HG02798 (cell line): ENCODE results near the gene CACHD1.

Experiments used
- ATAC-seq: cut with Tn5 transposase; IDR thresholded peaks from one replicate; pipeline ENCODE4 v1.9.1; 2021; ENCODE audit warnings: mild to moderate bottlenecking; ENCODE audit not compliant: unreplicated experiment, poor library complexity

Gene CACHD1

DNA sequence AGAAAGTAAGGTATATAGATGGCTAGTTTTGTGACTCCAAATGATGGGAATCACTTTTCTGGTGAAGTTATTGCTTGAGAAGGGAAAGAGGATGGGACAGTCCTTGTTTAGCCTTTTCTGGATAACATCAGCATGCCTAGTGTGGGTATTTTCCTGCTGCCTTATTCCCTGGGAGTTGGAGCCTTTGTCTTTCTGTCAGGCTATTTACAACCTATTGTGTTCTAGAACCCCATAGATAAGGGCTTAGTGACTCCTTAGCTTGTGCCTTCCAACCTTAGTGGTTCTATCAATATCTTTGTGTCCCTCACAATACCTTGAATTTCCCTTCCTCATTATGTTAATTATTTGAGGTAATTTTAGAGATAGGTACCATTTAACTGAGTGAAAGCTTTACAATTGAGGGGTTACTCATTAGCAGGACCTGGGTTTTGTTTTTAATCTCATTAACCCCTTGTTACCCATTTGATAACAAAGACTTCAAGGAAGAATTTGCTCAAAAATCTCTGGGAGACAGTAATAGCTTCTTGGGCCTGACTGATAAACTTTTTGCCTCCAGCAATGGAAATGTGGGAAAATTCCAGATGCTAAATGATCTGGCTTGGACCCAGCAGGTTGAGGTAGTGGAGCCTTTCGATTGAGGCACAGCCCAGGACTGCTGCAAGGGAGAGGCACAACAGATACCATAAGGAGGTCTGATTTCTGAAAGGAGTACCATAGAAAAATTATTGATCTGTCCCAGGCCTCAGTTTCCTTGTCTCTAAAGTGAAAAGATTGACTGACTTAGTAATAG is 49.0 kb downstream of the CACHD1 start:
- no peak for ATAC-seq

DNA sequence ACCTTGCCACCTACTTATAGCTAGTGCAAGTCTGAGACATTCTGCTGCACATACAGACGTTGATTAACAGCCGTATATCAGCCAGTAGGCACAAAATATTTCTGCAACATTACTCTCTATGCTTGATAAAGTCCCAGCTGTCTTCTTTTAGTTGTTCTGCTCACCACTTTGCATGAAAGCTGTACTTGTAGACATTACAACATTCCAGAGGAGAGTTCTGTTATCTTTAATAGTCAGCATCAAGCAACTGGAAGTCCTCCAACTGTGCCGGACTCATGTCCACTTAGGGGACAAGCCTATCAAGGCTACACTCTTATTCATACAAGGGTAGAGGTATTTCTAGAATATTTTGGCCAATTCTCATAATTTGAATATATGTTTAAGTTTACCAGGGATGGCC is 50.0 kb downstream of the CACHD1 start:
- no peak for ATAC-seq

DNA sequence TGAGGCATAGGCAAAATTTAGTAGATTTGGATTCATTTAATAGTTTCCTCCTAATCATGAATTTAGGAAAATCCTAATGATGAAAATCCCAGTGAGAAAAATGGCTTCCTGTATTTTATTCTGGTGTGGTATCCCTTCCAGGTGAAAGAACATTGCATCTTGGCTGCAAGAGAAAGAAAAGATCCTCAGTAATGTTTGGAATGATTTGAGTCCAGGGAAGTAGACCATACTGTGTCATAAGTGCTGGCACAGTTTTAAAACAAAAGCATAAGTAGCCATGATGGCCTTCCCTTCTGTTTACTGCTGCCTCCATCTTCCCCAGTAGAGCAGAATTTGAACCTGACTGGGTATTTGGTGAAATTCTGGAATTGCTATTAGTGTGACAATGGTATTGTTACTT is 52.8 kb downstream of the CACHD1 start:
- no peak for ATAC-seq

- ATAC-seq = no peak
Observed at GRCh38 chr1:64523413-64524337, 53.7 kb downstream of the CACHD1 start.

GRCh38 chr1:64524614-64525013 is 54.7 kb downstream of the CACHD1 start:
- ATAC-seq = no peak

GRCh38 chr1:64525116-64525686 is 55.3 kb downstream of the CACHD1 start:
- no peak for ATAC-seq

DNA sequence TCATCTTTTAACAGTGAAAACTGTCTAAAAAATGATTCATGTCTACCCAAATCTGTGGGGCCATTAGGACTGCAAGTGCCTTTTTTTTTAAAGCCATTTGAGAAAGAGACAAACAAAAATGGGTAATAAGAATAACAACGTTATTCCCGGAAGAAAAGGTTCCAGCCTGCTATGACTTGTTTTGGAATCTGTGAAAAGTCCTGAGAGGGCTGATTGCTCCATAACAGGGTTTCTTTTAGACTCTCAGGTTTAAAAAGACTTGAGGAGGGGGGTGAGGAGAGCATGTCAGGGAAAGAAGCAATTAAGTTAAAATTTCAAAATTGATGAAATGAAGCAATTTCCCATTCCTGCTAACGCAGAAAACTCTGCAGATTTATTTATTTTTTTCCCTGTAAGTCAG is 56.4 kb downstream of the CACHD1 start:
- no peak for ATAC-seq

DNA sequence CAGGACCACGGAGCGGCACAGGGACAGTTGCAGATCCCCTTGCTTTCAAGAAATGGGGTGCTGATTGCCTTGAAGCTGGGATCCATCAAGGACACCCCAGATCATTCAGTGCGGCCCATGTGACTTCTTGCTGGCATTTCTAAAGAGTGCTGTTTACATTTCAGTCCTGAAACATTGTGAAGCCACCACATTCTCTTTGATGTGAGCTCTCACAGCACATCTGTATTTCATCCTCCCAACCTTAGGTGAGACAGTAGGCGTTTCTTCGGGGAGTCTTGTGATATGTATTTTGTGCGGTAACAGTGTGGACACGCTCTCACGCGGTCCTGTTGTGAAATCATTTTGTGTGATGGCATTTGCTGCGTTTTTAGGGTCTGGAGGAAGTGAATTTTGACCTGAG is 57.2 kb downstream of the CACHD1 start:
- ATAC-seq = no peak

DNA sequence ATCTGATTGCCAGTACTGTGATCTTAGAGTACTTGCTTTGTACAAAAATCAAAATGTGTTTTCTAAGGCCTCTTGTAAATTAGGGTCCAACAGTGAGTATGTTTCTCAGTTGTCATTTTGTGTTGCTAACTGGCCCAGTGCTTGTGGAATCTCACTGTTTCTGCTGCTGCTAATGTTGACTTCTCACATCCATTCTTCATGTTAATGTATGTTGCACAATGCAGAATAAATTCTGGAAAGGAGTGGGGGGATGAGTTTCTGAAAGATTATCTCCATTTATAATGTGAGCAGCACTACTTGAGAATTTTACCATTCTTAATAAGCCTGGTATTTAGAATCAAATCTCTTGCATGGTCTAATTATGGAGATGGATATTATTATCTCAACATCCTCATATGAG is 57.9 kb downstream of the CACHD1 start:
- ATAC-seq = no peak

DNA sequence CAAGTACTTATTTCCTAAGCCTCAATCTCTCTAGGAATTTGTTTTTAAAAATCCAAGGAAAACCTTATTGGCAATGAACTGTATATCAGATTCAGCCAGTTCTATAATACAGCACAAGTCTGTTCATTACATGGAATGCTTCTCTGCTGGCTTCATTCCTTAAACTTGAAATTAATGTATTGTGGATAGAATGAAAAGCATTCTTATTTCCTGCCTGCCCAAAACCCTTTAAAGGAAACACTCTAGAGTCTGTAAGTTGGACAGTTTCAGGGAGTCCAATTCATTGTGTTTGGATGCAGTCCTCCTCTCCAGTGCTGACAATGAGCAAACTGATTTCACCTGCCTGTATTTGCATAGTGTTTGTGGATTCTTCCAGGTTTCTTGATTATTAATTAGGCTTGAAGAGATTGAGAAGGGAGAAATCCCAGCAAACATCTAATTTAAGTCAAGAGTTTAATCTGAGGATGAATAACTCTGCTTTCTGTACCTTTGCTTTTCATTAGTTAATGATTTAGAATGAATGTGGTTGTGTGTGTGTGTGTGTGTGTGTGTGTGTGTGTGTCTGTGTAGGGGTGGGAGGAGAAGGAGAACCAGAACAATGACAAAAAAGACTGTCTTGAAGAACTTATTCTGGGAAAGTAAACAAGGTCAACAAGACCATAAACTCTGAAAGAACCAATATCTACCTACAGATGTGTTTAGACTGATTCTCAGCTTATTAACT is 61.2 kb downstream of the CACHD1 start:
- ATAC-seq = no peak

- ATAC-seq = no peak
Observed at GRCh38 chr1:64532646-64533045, 62.7 kb downstream of the CACHD1 start.

- no peak for ATAC-seq
Observed at GRCh38 chr1:64535938-64536835, 66.3 kb downstream of the CACHD1 start.

DNA sequence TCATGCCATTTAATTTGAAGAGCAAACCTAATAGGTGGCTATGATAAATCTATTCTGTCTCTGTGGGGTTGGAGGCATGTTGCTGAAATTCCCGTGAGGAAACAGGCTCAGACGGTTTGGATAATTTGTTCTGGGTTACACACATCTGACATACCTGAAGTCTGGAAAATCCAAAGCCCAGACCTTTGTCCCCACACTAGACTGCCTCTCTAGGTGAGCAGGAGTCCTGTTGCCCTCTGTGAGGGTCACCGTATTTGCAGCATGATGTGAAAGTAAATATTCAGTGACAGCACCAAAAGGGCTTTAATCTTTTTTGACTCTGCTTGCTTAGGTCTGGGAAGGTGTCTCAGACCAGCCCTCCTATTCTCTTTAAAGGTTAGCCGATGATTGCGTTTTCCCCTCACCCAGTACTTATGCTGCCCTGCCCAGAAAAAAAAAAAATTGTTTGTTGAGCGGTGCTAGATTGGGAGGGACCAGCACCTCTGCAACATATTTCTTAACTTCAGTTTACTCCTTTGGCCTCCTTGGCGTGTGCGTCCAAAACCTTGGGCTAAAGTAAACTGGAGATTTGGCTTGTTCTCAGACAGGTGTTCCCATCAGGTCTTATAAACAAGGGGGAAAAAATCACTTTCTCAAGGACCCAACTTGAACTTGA is 67.0 kb downstream of the CACHD1 start:
- ATAC-seq = no peak

GRCh38 chr1:64537942-64538341 is 68.0 kb downstream of the CACHD1 start:
- no peak for ATAC-seq

DNA sequence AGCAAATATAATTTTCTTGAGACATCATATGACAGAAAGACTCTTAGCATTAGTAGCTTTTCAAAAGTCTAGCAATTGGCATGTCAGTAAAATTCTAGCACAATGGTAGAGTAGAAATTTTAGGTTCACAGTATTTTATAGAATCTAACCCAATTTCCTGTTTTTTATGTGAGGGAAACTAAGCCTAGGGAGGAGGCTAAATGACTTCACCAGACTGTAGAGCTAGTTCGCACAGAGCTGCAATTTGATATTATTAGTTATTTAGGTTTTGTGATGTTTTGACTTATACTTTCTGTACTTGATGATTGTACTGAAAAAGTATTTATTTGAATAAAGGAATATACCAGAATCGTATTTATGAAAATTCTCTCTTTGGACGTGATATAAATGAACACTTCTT is 68.5 kb downstream of the CACHD1 start:
- no peak for ATAC-seq

DNA sequence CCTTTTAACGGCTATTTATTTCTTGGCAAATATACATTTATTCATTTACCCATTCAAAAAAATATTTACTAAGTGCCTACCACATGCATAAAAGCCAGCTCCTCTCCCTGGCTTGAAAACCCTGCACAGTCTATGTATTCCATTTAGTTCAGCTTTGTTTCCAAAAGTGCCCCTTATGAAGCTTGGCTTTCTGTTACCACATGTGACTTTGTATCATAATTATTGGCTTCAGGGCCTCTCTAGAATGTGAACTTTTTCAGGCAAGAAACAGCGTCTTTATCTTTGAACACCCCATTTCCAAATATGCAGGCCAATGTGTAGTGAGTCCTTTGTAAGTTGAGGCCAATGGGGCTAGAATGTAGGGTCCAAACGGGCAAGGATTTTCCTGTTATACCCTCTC is 69.4 kb downstream of the CACHD1 start:
- no peak for ATAC-seq

GRCh38 chr1:64539781-64540218 is 69.9 kb downstream of the CACHD1 start:
- no peak for ATAC-seq

DNA sequence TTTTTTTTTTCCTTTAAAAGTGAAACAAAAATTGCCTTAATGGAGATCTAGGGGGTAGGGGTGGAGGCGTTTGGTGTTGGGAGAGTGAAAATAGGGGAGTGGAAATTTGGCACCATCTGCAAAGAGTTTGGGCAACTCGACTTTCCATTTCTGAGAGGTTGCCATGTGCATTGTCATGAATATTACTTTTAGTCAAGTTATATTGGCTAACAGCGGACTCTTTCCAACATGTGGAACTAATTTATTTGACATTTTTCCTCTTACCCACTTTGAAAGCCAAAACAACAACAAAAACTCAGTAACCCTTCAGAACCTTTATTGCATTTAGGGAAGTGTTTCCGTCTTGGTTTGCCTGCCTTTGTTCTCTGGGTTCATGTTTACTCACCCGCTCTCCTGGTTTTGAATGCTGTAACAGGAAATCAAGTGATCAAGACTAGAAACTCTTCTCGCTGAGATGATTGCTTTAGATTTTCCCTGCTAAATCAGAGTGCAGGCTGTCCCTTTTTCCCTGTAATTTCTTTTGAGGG is 70.4 kb downstream of the CACHD1 start:
- ATAC-seq = no peak

DNA sequence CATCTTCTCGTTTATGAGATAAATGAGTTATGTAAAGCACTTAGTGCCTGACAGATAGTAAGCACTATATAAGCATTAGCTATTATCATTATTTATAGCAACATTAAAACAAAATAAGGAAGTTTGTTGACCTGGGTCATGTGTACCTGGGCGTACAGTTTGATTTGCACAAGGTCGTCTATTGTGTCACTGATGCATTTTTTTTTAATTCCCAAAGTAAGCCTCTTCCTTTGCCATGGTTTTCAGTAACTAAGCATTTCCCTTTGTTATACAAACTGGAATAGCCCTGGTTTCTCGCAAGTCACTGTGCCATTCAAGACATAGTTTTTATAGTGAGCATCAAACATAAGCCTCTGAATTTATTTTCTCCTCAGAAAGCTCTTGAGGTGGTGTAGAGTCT is 72.2 kb downstream of the CACHD1 start:
- no peak for ATAC-seq
